Measurements from ENCODE around the gene PHF21A. TPM values are rescaled to one million over a fixed set of nuclear protein-coding genes. Genes with fewer than 3 reads are reported as not detected.

The PHF21A gene
- total and polyA plus RNA-seq, 4 donors, result 3.6 to 8.5 (median 6.2) TPM

- no peak for TF ChIP-seq REST (IDR thresholded peaks at IDR 0.05)
These were observed 146.4 kb downstream of the PHF21A start (continued) for GRCh38 chr11:45974806-45975205.

- WGBS, result 93% methylated on average over 4 of the region's 4 CpGs
- Histone ChIP-seq H3K27me3 (ENCODE audit: control insufficient read depth in 4 of 4, insufficient read depth in 4 of 4, low read length in 3 of 4) (no peaks in the 10 kb centered on the region), H3K4me1 (ENCODE audit: control insufficient read depth in 4 of 4, insufficient read depth in 4 of 4, low read length in 3 of 4) (peaks cover 0 to 3% (median 0%) of the 10 kb centered on the region in 4 donors), H3K27ac (ENCODE audit: low read depth in 1 of 2, low read length in 2 of 2) (no peak overlapping the region), H3K4me3 (ENCODE audit: low read depth in 1 of 3, low read length in 3 of 3) (no peak overlapping the region), H3K9me3 (ENCODE audit: control insufficient read depth in 4 of 4, low read length in 3 of 4) (no peaks in the 10 kb centered on the region), H3K9ac (ENCODE audit: low read depth in 1 of 2, low read length in 2 of 2) (no peak overlapping the region), H3K36me3 (ENCODE audit: control insufficient read depth in 4 of 4, insufficient read depth in 3 of 4, low read depth in 1 of 4, low read length in 3 of 4) (peaks cover 0 to 17% (median 14%) of the 10 kb centered on the region in 4 donors)
- TF ChIP-seq FOXA2 (IDR thresholded peaks at IDR 0.05), result no peak
- no peak for TF ChIP-seq MAX (IDR thresholded peaks at IDR 0.05)
- no peak for TF ChIP-seq REST (IDR thresholded peaks at IDR 0.05)
- TF ChIP-seq GABPA (IDR thresholded peaks at IDR 0.05 in 1 of 2, conservative IDR thresholded peaks at IDR 0.05 in 1 of 2), result no peak
- DNase-seq (ENCODE audit: low spot score), result no peak
These were observed 147.7 kb downstream of the PHF21A start for GRCh38 chr11:45973601-45974000.

GRCh38 chr11:45968901-45969300 lies 152.4 kb downstream of the PHF21A start:
- H3K9me3 ChIP-seq (ENCODE audit: control insufficient read depth in 4 of 4, low read length in 3 of 4), result no peaks in the 10 kb centered on the region
- H3K4me3 ChIP-seq (ENCODE audit: low read depth in 1 of 3, low read length in 3 of 3), result no peak overlapping the region
- no peak overlapping the region for H3K9ac ChIP-seq (ENCODE audit: low read depth in 1 of 2, low read length in 2 of 2)
- no peaks in the 10 kb centered on the region for H3K27me3 ChIP-seq (ENCODE audit: control insufficient read depth in 4 of 4, insufficient read depth in 4 of 4, low read length in 3 of 4)
- H3K4me1 ChIP-seq (ENCODE audit: control insufficient read depth in 4 of 4, insufficient read depth in 4 of 4, low read length in 3 of 4), result peaks cover 0 to 4% (median 0%) of the 10 kb centered on the region in 4 donors
- no peak for TF ChIP-seq HNF4A (conservative IDR thresholded peaks at IDR 0.05)
- no peak overlapping the region for H3K27ac ChIP-seq (ENCODE audit: low read depth in 1 of 2, low read length in 2 of 2)
- no peak for DNase-seq (ENCODE audit: low spot score)
- WGBS, result 97% methylated on average over 2 of the region's 2 CpGs
- H3K36me3 ChIP-seq (ENCODE audit: control insufficient read depth in 4 of 4, insufficient read depth in 3 of 4, low read depth in 1 of 4, low read length in 3 of 4), result peaks cover 0 to 23% (median 20%) of the 10 kb centered on the region in 4 donors

- peaks cover 0 to 4% (median 0%) of the 10 kb centered on the region in 4 donors for H3K4me1 ChIP-seq (ENCODE audit: control insufficient read depth in 4 of 4, insufficient read depth in 4 of 4, low read length in 3 of 4)
- 85% methylated on average over 2 of the region's 2 CpGs for WGBS
- TF ChIP-seq FOXA1 (IDR thresholded peaks at IDR 0.05), result no peak
- H3K4me3 ChIP-seq (ENCODE audit: low read depth in 1 of 3, low read length in 3 of 3), result no peak overlapping the region
- no peaks in the 10 kb centered on the region for H3K27me3 ChIP-seq (ENCODE audit: control insufficient read depth in 4 of 4, insufficient read depth in 4 of 4, low read length in 3 of 4)
- H3K27ac ChIP-seq (ENCODE audit: low read depth in 1 of 2, low read length in 2 of 2), result no peak overlapping the region
- no peaks in the 10 kb centered on the region for H3K9me3 ChIP-seq (ENCODE audit: control insufficient read depth in 4 of 4, low read length in 3 of 4)
- H3K9ac ChIP-seq (ENCODE audit: low read depth in 1 of 2, low read length in 2 of 2), result no peak overlapping the region
- peaks cover 0 to 23% (median 20%) of the 10 kb centered on the region in 4 donors for H3K36me3 ChIP-seq (ENCODE audit: control insufficient read depth in 4 of 4, insufficient read depth in 3 of 4, low read depth in 1 of 4, low read length in 3 of 4)
- no peak for DNase-seq (ENCODE audit: low spot score)
These were observed 153.7 kb downstream of the PHF21A start for GRCh38 chr11:45967506-45967905.
